H54 (cell line): ENCODE results near the gene MARCHF10.
A peak's percentile ranks its signal among the peaks of the same experiment; 100 is the strongest.
"Not testable (repeated sequence)": the region's sequence is repeated elsewhere in the genome, so short reads cannot be mapped to it uniquely, and the experiment has no call there.

ENCODE experiments used
- DNase-seq: peaks from one replicate; pipeline ENCODE4 v3.0.0; 2011; ENCODE audit warnings: low spot score, mixed read lengths; ENCODE audit not compliant: insufficient read length
- FAIRE-seq: peaks from 3 replicates; lab custom pipeline; 2011; peaks lifted over from hg19 to GRCh38; lab: Jason Lieb, UNC
- POLR2A ChIP-seq: IDR thresholded peaks from 2 replicates; pipeline ENCODE4 v1.6.1; 2011; ENCODE audit warnings: low read depth, mild to moderate bottlenecking, low read length

Gene MARCHF10

DNA sequence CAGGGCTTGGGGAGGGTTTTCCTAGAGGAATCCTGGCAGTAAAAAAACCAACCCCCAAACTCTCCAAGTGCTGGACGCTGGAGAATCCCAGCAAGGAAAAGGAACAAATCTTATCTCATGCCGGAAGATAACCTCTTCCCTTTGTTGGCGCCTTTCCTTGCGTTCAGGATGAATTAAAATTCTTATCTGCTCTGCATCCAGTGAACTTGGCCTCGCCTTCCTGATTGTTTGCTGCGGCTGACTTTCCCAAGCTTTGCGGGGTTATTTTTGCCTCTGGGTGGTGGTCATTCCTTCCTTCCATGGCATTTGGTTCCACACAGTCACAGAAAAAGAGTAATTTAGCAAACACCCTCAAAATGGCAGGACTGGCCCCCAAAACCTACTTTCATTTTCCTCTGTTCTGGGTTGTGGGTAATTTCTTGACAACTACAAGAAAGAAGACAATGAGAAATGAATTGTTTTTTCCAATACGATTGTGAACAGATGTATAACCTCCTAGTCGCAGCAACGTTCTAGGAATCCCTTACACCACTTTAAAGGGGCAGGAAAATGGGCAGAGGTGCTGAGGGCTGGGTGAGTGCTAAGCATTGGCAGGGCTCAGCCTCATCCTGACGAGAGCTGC, 102.8 kb downstream of the MARCHF10 start:
- no peak for TF ChIP-seq POLR2A
- no peak for DNase-seq
- FAIRE-seq = no peak

GRCh38 chr17:62704381-62704971, 103.6 kb downstream of the MARCHF10 start:
- DNase-seq (no peak), FAIRE-seq (no peak)

GRCh38 chr17:62703776-62704380, 104.2 kb downstream of the MARCHF10 start:
- FAIRE-seq = no peak
- peak; percentile 15; the same call in 1 of the 2 replicates for TF ChIP-seq POLR2A
- peak; percentile 83 for DNase-seq

More at GRCh38 chr17:62704381-62704971, 103.6 kb downstream of the MARCHF10 start:
- no peak for TF ChIP-seq POLR2A

- DNase-seq (peak; percentile 93), FAIRE-seq (peak; percentile 71)
Observed at GRCh38 chr17:62703261-62703775, 104.8 kb downstream of the MARCHF10 start.

DNA sequence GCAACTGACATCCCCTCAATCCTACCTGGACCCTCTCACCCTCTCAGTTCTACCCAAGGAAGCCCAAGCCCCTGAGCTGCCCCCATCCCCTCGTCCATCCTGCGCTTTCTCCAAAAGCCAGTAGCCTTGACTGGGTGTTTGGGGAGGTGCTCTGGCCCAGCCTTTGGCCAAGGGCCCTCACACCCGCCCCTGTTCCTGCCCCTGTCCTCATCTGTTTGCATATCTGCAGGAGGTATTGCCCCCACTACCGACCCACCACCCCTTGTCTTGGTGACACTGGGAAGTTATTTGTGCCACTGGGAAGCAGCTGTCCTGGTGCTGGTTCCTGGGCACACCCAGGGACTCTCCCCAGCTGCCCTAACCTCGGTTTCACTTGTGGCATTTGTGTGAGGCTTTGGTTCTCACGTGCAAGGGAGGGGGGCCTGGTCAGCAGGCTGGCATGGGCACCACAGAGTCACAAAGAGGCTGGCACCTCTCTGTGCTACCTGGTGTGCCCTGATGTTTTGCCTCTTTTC, 105.3 kb downstream of the MARCHF10 start:
- no peak for TF ChIP-seq POLR2A
- no peak for DNase-seq
- FAIRE-seq = no peak

More at GRCh38 chr17:62703261-62703775, 104.8 kb downstream of the MARCHF10 start:
- TF ChIP-seq POLR2A = 0 out of 2 replicates have a peak, but pooled peaks have one; percentile 7

DNA sequence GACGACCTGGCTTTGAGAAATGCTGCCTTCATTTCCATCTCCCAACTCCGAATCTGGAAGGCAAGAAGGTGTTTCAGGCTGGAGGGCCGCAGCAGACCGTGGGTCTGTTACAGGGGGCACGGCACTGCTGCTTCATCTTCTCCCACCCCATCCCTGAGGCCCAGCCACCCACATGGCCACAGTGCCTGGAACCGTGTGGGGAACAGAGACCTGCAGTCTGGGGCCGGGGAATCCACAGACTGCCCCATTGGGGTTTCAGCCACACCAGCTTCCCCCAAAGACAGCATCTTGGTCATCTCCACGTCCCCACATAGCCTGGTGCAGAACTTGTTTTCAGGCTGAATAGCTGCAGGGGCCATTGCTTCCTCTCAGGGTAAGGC, 106.4 kb downstream of the MARCHF10 start:
- no peak for TF ChIP-seq POLR2A
- FAIRE-seq (no peak), DNase-seq (no peak)

DNA sequence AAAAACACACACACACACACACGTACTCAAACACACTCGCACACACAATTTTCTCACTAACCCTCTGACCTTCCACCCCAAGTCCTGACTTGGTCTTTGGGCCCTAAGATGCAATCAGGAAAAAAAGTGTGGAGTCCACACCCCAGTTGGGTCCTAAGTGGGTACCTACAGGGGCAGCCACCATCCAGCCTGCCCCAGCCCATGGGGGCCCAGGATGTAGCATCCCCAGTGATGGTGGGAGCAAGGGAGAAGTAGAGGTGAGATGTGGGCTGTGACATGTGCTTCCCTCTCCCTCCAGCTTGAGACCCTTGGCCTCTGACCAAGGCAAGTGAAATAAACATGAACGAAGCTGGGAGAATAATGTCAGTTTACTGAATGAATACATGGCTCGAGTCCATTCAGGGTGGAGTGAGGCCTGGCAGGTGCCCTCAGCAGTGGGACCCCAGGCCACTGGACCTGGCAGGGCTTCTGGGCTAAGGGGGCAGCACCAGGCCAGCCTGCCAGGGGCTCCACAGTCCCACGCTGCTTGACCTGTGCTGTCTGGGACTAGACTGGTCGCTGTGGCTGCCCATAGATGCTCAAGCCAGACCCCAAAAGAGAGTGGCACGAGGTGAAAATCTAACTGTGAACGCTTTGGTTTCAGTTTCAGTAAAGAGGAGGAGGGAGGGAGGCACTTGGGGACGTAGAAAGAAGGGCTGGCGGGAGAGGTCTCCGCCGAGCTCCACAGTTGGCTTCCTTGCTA, 107.0 kb downstream of the MARCHF10 start:
- DNase-seq = no peak
- no peak for FAIRE-seq
- TF ChIP-seq POLR2A = no peak

- FAIRE-seq, DNase-seq: not testable (repeated sequence)
Observed at GRCh38 chr17:62698459-62698858, 109.7 kb downstream of the MARCHF10 start.

- DNase-seq (no peak), FAIRE-seq (no peak)
- no peak for TF ChIP-seq POLR2A
Observed at GRCh38 chr17:62696726-62697490, 111.2 kb downstream of the MARCHF10 start.

DNA sequence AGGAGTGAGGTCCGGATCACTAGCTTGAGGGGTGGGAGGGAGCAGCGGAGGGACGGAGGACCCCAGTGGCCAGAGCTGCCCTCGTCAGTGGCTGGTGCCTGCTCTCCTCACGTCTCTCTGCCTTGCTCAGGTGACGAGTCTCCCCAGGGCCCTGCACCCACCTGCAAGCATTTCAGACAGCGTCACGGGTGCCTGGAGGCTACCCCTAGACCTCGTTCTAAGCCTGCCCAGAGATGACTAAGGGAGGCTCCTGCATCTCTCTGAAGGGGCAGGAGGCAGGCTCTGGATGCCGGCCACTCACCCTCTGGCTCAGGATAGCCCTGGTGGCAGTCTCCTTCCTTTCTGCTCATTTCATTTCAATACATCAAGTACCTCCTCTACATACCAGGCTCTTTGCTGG, 111.9 kb downstream of the MARCHF10 start:
- FAIRE-seq (no peak), DNase-seq (no peak)
- no peak for TF ChIP-seq POLR2A

GRCh38 chr17:62695093-62695738, 112.9 kb downstream of the MARCHF10 start:
- DNase-seq, FAIRE-seq: not testable (repeated sequence)

GRCh38 chr17:62693616-62694409, 114.3 kb downstream of the MARCHF10 start:
- no peak for DNase-seq
- no peak for FAIRE-seq
- TF ChIP-seq POLR2A = no peak
